ENCODE data around the gene SMU1.
"Not testable (repeated sequence)": the region's sequence is repeated elsewhere in the genome, so short reads cannot be mapped to it uniquely, and the experiment has no call there.

SMU1 gene

GRCh38 chr9:33007755-33008154 lies 68.7 kb downstream of the SMU1 start:
- no peak for DNase-seq

- DNase-seq, result not testable (repeated sequence)
Observed at GRCh38 chr9:33005335-33005734, 71.1 kb downstream of the SMU1 start.

- DNase-seq, result not testable (repeated sequence)
Observed at GRCh38 chr9:33000682-33001055, 75.8 kb downstream of the SMU1 start.

GRCh38 chr9:32992595-32993238 lies 83.8 kb downstream of the SMU1 start:
- no peak for DNase-seq

- no peak for DNase-seq
Observed at GRCh38 chr9:32991897-32992594, 84.4 kb downstream of the SMU1 start.

All from right hindlimb (tissue), 1 donor.